Ishikawa (cell line): ENCODE results near the gene HRH2.
A peak's percentile ranks its signal among the peaks of the same experiment; 100 is the strongest.

Experiments
- CEBPB ChIP-seq: IDR thresholded peaks from 2 replicates; pipeline ENCODE4 v1.6.1; 2012
- CREB1 ChIP-seq: IDR thresholded peaks from 2 replicates; pipeline ENCODE4 v1.6.1; 2012; ENCODE audit warnings: low read depth
- EGR1 ChIP-seq: IDR thresholded peaks from 2 replicates; pipeline ENCODE4 v1.6.1; 2012
- EP300 ChIP-seq: IDR thresholded peaks from 2 replicates; pipeline ENCODE4 v1.6.1; 2012; ENCODE audit warnings: borderline replicate concordance
- FOXM1 ChIP-seq: IDR thresholded peaks from 2 replicates; pipeline ENCODE4 v1.6.1; 2012; ENCODE audit warnings: low read depth, borderline replicate concordance
- MAX ChIP-seq: IDR thresholded peaks from 2 replicates; pipeline ENCODE4 v1.6.1; 2012
- NFIC ChIP-seq: IDR thresholded peaks from 2 replicates; pipeline ENCODE4 v1.6.1; 2012
- RAD21 ChIP-seq: IDR thresholded peaks from 2 replicates; pipeline ENCODE4 v1.6.1; 2012; ENCODE audit warnings: low read depth
- REST ChIP-seq: IDR thresholded peaks from 2 replicates; pipeline ENCODE4 v1.6.1; 2012; ENCODE audit warnings: low read depth, mild to moderate bottlenecking
- TAF1 ChIP-seq: IDR thresholded peaks from 2 replicates; pipeline ENCODE4 v1.6.1; 2012; ENCODE audit warnings: low read depth, mild to moderate bottlenecking
- TCF12 ChIP-seq: IDR thresholded peaks from 2 replicates; pipeline ENCODE4 v1.6.1; 2012; ENCODE audit warnings: low read depth
- TEAD4 ChIP-seq: IDR thresholded peaks from 2 replicates; pipeline ENCODE4 v1.6.1; 2012
- USF1 ChIP-seq: IDR thresholded peaks from 2 replicates; pipeline ENCODE4 v1.6.1; 2012
- YY1 ChIP-seq: IDR thresholded peaks from 2 replicates; pipeline ENCODE4 v1.6.1; 2012; ENCODE audit warnings: low read depth
- ZBTB7A ChIP-seq: IDR thresholded peaks from 2 replicates; pipeline ENCODE4 v1.6.1; 2012; ENCODE audit warnings: low read depth

HRH2 gene

GRCh38 chr5:175743676-175744210 lies 85.9 kb downstream of the HRH2 start:
- TF ChIP-seq TAF1 (no peak), TEAD4 (no peak), REST (peak; percentile 89)

GRCh38 chr5:175745210-175745609 lies 87.3 kb downstream of the HRH2 start:
- no peak for TF ChIP-seq TCF12
- TF ChIP-seq CEBPB, result no peak
- TF ChIP-seq REST, result no peak
- TF ChIP-seq NFIC, result no peak
- TF ChIP-seq TEAD4, result no peak
- TF ChIP-seq CREB1, result no peak
- no peak for TF ChIP-seq YY1
- no peak for TF ChIP-seq TAF1
- TF ChIP-seq EP300, result no peak
- no peak for TF ChIP-seq ZBTB7A
- TF ChIP-seq MAX, result no peak
- no peak for TF ChIP-seq USF1
- TF ChIP-seq FOXM1, result no peak

GRCh38 chr5:175746851-175747250 lies 89.0 kb downstream of the HRH2 start:
- TF ChIP-seq USF1 (peak; percentile 94), EGR1 (no peak)

GRCh38 chr5:175747539-175748060 lies 89.7 kb downstream of the HRH2 start:
- TF ChIP-seq TAF1, result no peak
- TF ChIP-seq NFIC, result no peak
- TF ChIP-seq FOXM1, result no peak
- no peak for TF ChIP-seq CEBPB
- no peak for TF ChIP-seq CREB1
- TF ChIP-seq MAX, result no peak
- no peak for TF ChIP-seq EP300
- TF ChIP-seq EGR1, result no peak
- TF ChIP-seq TCF12, result no peak
- TF ChIP-seq RAD21, result no peak
- no peak for TF ChIP-seq USF1
- TF ChIP-seq ZBTB7A, result no peak
- no peak for TF ChIP-seq REST
- TF ChIP-seq YY1, result no peak
- no peak for TF ChIP-seq TEAD4

GRCh38 chr5:175748650-175749049 lies 90.8 kb downstream of the HRH2 start:
- no peak for TF ChIP-seq TEAD4
